Measurements from ENCODE around the gene SCLT1.
A peak's percentile ranks its signal among the peaks of the same experiment; 100 is the strongest.

Gene SCLT1

GRCh38 chr4:129064717-129065116 is 28.6 kb downstream of the SCLT1 start:
- DNase-seq, result no peak

- no peak for DNase-seq
Measured at GRCh38 chr4:129063640-129064039, 29.7 kb downstream of the SCLT1 start.

GRCh38 chr4:129062580-129062979 is 30.8 kb downstream of the SCLT1 start:
- DNase-seq, result no peak

- no peak for DNase-seq
Measured at GRCh38 chr4:129059028-129059427, 34.3 kb downstream of the SCLT1 start.

GRCh38 chr4:129046055-129046959 is 47.0 kb downstream of the SCLT1 start:
- no peak for DNase-seq

GRCh38 chr4:129043523-129043922 is 49.8 kb downstream of the SCLT1 start:
- DNase-seq, result peak; percentile 26

GRCh38 chr4:129040471-129040870 is 52.9 kb downstream of the SCLT1 start:
- DNase-seq, result no peak

GRCh38 chr4:129037093-129037492 is 56.2 kb downstream of the SCLT1 start:
- no peak for DNase-seq

GRCh38 chr4:129014566-129015509 is 78.5 kb downstream of the SCLT1 start:
- DNase-seq, result no peak

GRCh38 chr4:129008096-129008495 is 85.2 kb downstream of the SCLT1 start:
- DNase-seq, result no peak

GRCh38 chr4:128986908-128987307 is 106.4 kb downstream of the SCLT1 start:
- DNase-seq, result no peak

- DNase-seq, result no peak
Measured at GRCh38 chr4:128986019-128986418, 107.3 kb downstream of the SCLT1 start.

GRCh38 chr4:128983771-128984485 is 109.4 kb downstream of the SCLT1 start:
- no peak for DNase-seq

- no peak for DNase-seq
Measured at GRCh38 chr4:128981377-128981776, 112.0 kb downstream of the SCLT1 start.

- no peak for DNase-seq
Measured at GRCh38 chr4:128980816-128981326, 112.5 kb downstream of the SCLT1 start.

GRCh38 chr4:128979934-128980333 is 113.4 kb downstream of the SCLT1 start:
- DNase-seq, result no peak

- no peak for DNase-seq
Measured at GRCh38 chr4:128978985-128979384, 114.4 kb downstream of the SCLT1 start.

GRCh38 chr4:128974136-128974581 is 119.2 kb downstream of the SCLT1 start:
- no peak for DNase-seq

GRCh38 chr4:128973384-128973783 is 120.0 kb downstream of the SCLT1 start:
- DNase-seq, result no peak

- DNase-seq, result no peak
Measured at GRCh38 chr4:128961405-128961804, 131.9 kb downstream of the SCLT1 start.

- peak; percentile 6 for DNase-seq
Measured at GRCh38 chr4:128958194-128958593, 135.1 kb downstream of the SCLT1 start.

GRCh38 chr4:128957459-128957858 is 135.9 kb downstream of the SCLT1 start:
- DNase-seq, result no peak

GRCh38 chr4:128955751-128956150 is 137.6 kb downstream of the SCLT1 start:
- DNase-seq, result no peak

All from midbrain (tissue), 1 donor.